Lower leg skin (tissue), 4 donors: Measurements from ENCODE around the gene DEF6. TPM values are rescaled to one million over a fixed set of nuclear protein-coding genes. Genes with fewer than 3 reads are reported as not detected.

ENCODE experiments used
- DNase-seq, 2 donors: peaks; one replicate each; pipeline ENCODE4 v3.0.0-alpha.2; 2019; ENCODE audit warnings: low spot score in 2 of 2
- H3K4me3 ChIP-seq: fragments of 200-600 bp; sonication (generic); 2 replicates; pipeline ENCODE4 v1.5.1; 2017; ENCODE audit warnings: mild to moderate bottlenecking, low read depth; ENCODE audit not compliant: poor library complexity, severe bottlenecking
- POLR2A ChIP-seq, 2 donors: fragments of 450-650 bp; IDR thresholded peaks; one replicate each; pipeline ENCODE4 v1.6.1; 2016 to 2017; ENCODE audit warnings: antibody characterized with exemption in 2 of 2, mild to moderate bottlenecking in 1 of 2, moderate library complexity in 1 of 2
- WGBS, 2 donors: methylation state at CpG; one replicate each; pipeline ENCODE4 v1.1.5; 2018; 5-methylcytosine and 5-hydroxymethylcytosine counted together
- intact Hi-C: fragments of 100-400 bp; cut with DNase I; formaldehyde crosslinking; loops from one replicate; pipeline ENCODE4 v1.15.0; 2023; ENCODE audit warnings: low total_unique reads
- total RNA-seq, 4 donors: library from RNA; depleted of rRNA; stranded (reverse); fragments of >200 nt; gene quantifications; one replicate each; pipeline ENCODE4 v1.1.0, GENCODE V29; 2016
- TF ChIP-seq, protein P1 (sequence below), 3 donors: fragments of 450-650 bp; IDR thresholded peaks; one replicate each; pipeline ENCODE4 v1.5.1; 2016; ENCODE audit warnings: antibody characterized with exemption in 3 of 3, mild to moderate bottlenecking in 3 of 3, moderate library complexity in 2 of 3

The DEF6 gene
- total RNA-seq, 4 donors from 2014 or later: 30.1 to 53.3 (median 39.4) TPM

DNA sequence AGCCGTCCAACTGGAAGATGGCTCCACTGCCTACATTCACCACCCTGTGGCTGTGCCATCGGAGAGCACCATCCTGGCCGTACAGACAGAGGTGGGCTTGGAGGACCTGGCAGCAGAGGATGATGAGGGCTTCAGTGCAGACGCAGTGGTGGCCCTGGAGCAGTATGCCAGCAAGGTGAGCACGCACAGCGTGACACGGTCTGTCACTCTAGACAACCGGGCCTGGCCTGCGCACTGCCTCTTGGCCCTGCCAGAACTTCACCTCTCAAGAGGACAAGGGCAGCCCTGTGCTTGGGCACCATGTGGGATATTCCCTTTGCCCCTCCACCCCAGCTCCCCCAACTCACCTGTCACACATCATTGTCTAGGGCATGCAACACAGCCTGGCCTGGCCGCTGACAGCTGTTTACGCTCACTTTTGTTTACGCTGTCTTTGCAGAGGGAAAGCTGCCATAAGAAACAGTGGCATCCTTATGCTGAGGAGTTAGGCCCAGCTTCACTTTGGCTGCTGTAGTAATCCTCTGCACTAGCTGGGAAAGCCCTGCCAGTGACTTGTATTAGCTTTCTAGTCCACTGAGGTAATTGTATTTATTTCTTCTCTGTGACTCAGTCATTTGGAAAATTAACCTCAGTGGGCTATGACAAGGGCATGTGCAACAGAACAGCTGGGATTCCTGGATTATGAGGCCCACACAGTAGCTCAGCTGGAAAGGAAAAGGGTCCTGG lies 9.8 kb upstream of the DEF6 start:
- DNase-seq: no peak
- no peak for TF ChIP-seq POLR2A (IDR thresholded peaks at IDR 0.05)
- TF ChIP-seq, protein P1, sequence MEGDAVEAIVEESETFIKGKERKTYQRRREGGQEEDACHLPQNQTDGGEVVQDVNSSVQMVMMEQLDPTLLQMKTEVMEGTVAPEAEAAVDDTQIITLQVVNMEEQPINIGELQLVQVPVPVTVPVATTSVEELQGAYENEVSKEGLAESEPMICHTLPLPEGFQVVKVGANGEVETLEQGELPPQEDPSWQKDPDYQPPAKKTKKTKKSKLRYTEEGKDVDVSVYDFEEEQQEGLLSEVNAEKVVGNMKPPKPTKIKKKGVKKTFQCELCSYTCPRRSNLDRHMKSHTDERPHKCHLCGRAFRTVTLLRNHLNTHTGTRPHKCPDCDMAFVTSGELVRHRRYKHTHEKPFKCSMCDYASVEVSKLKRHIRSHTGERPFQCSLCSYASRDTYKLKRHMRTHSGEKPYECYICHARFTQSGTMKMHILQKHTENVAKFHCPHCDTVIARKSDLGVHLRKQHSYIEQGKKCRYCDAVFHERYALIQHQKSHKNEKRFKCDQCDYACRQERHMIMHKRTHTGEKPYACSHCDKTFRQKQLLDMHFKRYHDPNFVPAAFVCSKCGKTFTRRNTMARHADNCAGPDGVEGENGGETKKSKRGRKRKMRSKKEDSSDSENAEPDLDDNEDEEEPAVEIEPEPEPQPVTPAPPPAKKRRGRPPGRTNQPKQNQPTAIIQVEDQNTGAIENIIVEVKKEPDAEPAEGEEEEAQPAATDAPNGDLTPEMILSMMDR (IDR thresholded peaks at IDR 0.05): no peak
- intact Hi-C loops: no loop called here
- WGBS, 2 donors: 94% methylated on average over 12 of the region's 12 CpGs
- H3K4me3 ChIP-seq: no peak overlapping the region

DNA sequence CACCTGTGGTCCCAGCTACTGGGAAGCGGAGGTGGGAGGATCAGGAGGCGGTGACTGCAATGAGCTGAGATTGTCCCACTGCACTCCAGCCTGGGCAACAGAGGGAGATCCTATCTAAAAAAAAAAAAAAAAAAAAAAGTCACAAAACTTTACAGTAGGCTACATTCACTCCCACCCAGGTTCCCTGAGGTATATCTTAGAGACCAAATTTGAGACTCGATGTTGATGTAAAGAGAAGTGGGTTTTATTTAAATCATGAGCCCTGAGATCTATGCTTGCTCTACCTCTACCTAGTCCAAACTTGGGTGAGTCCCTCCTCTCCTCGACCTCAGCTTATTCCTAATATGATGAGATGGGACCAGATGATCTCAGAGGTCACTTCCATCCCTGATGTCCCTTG lies 8.8 kb upstream of the DEF6 start:
- no peak for TF ChIP-seq POLR2A (IDR thresholded peaks at IDR 0.05)
- TF ChIP-seq, protein P1 (IDR thresholded peaks at IDR 0.05): no peak

DNA sequence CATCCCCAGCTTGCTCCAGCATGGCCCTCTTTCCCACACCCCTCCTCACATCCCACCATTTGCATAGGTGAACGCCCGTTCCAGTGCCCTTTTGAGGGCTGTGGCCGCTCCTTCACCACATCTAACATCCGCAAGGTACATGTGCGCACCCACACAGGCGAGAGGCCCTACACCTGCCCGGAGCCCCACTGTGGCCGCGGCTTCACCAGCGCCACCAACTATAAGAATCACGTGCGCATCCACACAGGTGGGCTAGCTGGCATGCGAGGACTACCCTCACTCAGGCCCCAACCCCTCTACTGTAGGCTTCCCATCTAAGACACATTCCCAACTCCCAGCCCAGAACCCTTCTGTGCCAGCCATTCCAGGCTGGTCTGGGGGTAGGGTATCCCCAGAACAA lies 6.1 kb upstream of the DEF6 start:
- WGBS, 2 donors: 90 to 91% methylated on average over 13 of the region's 13 CpGs
- intact Hi-C loops: no loop called here
- DNase-seq: no peak
- TF ChIP-seq, protein P1 (IDR thresholded peaks at IDR 0.05): no peak
- no peak for TF ChIP-seq POLR2A (IDR thresholded peaks at IDR 0.05)
- H3K4me3 ChIP-seq: no peak overlapping the region

More for the DNA sequence above, 8.8 kb upstream of the DEF6 start:
- intact Hi-C loops: no loop called here
- WGBS, 2 donors: 72 to 73% methylated on average over 4 of the region's 4 CpGs
- no peak overlapping the region for H3K4me3 ChIP-seq
- no peak for DNase-seq

DNA sequence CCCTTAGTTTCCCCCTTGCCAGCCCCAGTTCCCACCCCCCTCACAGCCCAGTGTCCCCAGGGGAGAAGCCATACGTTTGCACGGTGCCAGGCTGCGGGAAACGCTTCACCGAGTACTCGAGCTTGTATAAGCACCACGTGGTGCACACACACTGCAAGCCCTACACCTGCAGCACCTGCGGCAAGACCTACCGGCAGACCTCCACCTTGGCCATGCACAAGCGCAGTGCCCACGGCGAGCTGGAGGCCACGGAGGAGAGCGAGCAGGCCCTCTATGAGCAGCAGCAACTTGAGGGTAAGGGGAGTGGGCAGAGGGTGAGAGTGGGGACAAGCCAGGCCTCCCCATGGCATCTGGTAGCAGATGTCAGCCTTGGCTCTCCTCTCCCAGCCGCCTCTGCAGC lies 5.1 kb upstream of the DEF6 start:
- H3K4me3 ChIP-seq: no peak overlapping the region
- no peak for TF ChIP-seq POLR2A (IDR thresholded peaks at IDR 0.05)
- TF ChIP-seq, protein P1 (IDR thresholded peaks at IDR 0.05): no peak
- 72 to 76% methylated on average over 15 of the region's 15 CpGs for WGBS, 2 donors
- intact Hi-C loops: no loop called here
- DNase-seq: no peak

DNA sequence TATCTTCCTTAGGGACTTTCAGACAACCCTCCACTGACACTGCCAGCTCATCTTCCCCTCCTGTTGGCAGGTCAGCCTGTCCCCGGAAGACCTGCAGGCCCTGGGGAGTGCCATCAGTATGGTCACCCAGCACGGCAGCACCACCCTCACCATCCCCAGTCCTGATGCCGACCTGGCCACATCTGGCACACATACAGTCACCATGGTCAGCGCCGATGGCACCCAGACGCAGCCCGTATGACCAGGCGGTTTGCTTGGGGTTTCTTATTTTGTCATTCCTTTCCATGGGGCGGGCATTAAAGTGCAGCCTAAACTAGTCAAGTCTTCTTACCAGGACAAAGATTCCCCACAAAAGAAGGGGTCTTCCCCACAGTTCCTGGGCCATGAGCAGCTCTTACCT lies 3.9 kb upstream of the DEF6 start:
- no peak overlapping the region for H3K4me3 ChIP-seq
- intact Hi-C loops: no loop called here
- WGBS, 2 donors: 91 to 95% methylated on average over 9 of the region's 9 CpGs
- DNase-seq: no peak
- TF ChIP-seq POLR2A (IDR thresholded peaks at IDR 0.05): no peak
- TF ChIP-seq, protein P1 (IDR thresholded peaks at IDR 0.05): no peak
